ENCODE measurements around the gene GLIS1. TPM values are rescaled to one million over a fixed set of nuclear protein-coding genes. Genes with fewer than 3 reads are reported as not detected.

GLIS1 gene
- total and polyA plus RNA-seq, 7 donors: 0.03 to 0.40 (median 0.15) TPM

DNA sequence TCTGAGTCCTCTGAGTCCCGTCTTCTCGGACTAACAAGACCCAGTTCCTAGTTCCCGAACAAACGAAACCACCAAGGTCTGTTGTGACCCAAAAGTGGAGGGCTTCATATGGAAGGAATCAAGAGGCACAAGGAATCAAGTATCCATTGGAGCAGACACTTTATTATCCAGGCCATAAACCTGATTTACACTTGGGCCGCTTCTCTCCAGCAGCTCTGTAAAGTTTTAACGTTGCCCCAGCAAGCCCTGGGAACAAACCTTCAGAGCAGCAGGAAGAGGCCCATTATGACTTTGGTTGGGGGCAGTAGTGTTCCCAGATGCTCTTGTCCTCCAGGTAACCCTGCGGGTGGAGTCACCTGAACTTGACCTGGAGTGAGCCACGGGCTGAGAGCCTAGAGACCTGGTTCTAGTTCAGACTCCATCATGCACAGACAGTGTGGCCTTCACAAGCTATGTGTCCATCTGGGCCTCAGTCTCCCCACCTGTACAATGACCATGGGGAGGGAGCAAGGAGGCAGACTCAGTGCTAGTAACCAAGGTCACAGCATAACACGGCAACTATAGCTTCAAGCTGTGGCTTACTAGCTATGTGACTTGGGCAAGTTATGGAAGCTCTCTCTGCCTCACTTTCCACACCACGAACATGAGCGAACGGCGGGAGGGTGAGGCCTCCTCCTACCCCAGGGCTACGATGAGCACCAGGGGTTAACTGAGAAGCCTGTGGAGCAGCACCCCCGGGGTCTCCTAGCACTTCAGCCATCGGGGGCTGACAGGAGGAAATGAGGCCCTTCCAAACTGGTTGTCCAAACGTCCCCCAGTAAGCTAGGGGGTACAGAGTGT, 95.7 kb downstream of the GLIS1 start:
- Histone ChIP-seq H3K36me3 (ENCODE audit: insufficient read depth in 1 of 2, low read depth in 1 of 2) (no peaks in the 10 kb centered on the region), H3K4me1 (no peaks in the 10 kb centered on the region), H3K27ac (no peak overlapping the region), H3K9me3 (no peaks in the 10 kb centered on the region), H3K4me3 (no peak overlapping the region), H3K27me3 (ENCODE audit: insufficient read depth in 3 of 3, low read length in 2 of 3) (peaks cover 0 to 8% (median 0%) of the 10 kb centered on the region in 3 donors)
- intact Hi-C loops (cut with DNase I): loop anchor here in 1 of 2 donors (5.0 kb wide), 1 partner anchor 1736 kb away; no protein-coding TSS in a partner anchor
- ATAC-seq (no peak), DNase-seq (no peak)
- WGBS, 3 donors: 73 to 84% (median 76%) methylated on average over 17 of the region's 17 CpGs
- no peak for TF ChIP-seq CTCF (IDR thresholded peaks at IDR 0.05)

DNA sequence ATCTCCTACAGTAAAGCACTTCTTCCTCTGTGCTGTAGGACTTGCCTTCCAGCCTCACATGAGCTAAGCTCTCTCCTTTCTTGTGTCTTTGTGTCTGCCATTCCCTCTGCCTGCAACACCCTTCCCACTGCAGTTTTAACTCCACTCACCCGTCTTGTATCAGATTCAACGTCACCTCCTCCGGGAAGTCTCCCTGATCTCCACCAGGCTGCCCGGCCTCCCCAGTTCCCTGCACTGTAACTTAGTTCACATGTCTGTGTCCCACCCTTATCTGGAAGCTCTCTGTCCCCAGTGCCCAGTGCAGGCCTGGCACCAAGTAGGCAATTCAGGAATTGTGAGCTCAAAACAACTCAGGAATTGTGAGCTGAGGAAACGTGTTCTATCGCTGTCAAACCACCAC, 96.4 kb downstream of the GLIS1 start:
- 74 to 92% (median 82%) methylated on average over 6 of the region's 6 CpGs for WGBS, 3 donors
- Histone ChIP-seq H3K4me1 (no peaks in the 10 kb centered on the region), H3K9me3 (no peaks in the 10 kb centered on the region), H3K4me3 (no peak overlapping the region), H3K27me3 (ENCODE audit: insufficient read depth in 3 of 3, low read length in 2 of 3) (peaks cover 0 to 8% (median 0%) of the 10 kb centered on the region in 3 donors), H3K27ac (no peak overlapping the region), H3K36me3 (ENCODE audit: insufficient read depth in 1 of 2, low read depth in 1 of 2) (no peaks in the 10 kb centered on the region)
- ATAC-seq (no peak), DNase-seq (no peak)
- intact Hi-C loops (cut with DNase I): loop anchor here in 1 of 2 donors (5.0 kb wide), 1 partner anchor 1735 kb away; no protein-coding TSS in a partner anchor
- TF ChIP-seq CTCF (IDR thresholded peaks at IDR 0.05): no peak

DNA sequence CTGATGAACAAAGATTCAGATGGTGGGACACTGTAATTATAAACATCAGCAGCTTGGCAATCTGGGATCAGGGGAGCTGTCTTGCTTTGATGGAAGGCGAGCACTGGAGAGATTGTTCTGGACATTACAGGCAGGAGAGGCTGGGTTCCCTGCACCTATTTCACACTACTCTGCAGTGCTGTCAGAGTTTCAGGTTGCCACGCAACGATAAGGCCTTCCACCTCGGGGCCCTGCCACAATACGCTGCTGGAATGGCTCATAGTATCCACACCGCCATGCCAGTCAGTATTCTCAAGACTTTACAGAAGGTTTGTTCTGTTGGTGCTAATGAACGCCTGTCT, 96.8 kb downstream of the GLIS1 start:
- ATAC-seq (no peak), DNase-seq (no peak)
- TF ChIP-seq CTCF (IDR thresholded peaks at IDR 0.05): no peak
- peaks cover 0 to 8% (median 0%) of the 10 kb centered on the region in 3 donors for H3K27me3 ChIP-seq (ENCODE audit: insufficient read depth in 3 of 3, low read length in 2 of 3)
- 82 to 93% (median 83%) methylated on average over 7 of the region's 7 CpGs for WGBS, 3 donors
- no peaks in the 10 kb centered on the region for H3K4me1 ChIP-seq
- H3K4me3 ChIP-seq: no peak overlapping the region
- no peaks in the 10 kb centered on the region for H3K36me3 ChIP-seq (ENCODE audit: insufficient read depth in 1 of 2, low read depth in 1 of 2)
- intact Hi-C loops (cut with DNase I): loop anchor here in 1 of 2 donors (5.0 kb wide), 1 partner anchor 1735 kb away; no protein-coding TSS in a partner anchor
- no peak overlapping the region for H3K27ac ChIP-seq
- H3K9me3 ChIP-seq: no peaks in the 10 kb centered on the region

- no peaks in the 10 kb centered on the region for H3K4me1 ChIP-seq
- no peak overlapping the region for H3K27ac ChIP-seq
- intact Hi-C loops (cut with DNase I): loop anchor here in 1 of 2 donors (5.0 kb wide), 1 partner anchor 1734 kb away; no protein-coding TSS in a partner anchor
- WGBS, 3 donors: 73 to 80% (median 76%) methylated on average over 9 of the region's 9 CpGs
- ATAC-seq (no peak), DNase-seq (no peak)
- no peaks in the 10 kb centered on the region for H3K9me3 ChIP-seq
- H3K36me3 ChIP-seq (ENCODE audit: insufficient read depth in 1 of 2, low read depth in 1 of 2): no peaks in the 10 kb centered on the region
- H3K27me3 ChIP-seq (ENCODE audit: insufficient read depth in 3 of 3, low read length in 2 of 3): peaks cover 0 to 7% (median 0%) of the 10 kb centered on the region in 3 donors
- H3K4me3 ChIP-seq: no peak overlapping the region
- TF ChIP-seq CTCF (IDR thresholded peaks at IDR 0.05): no peak
These were observed 97.3 kb downstream of the GLIS1 start for GRCh38 chr1:53641481-53642214.
